Measurements from ENCODE around the gene ANKDD1A. TPM values are rescaled to one million over a fixed set of nuclear protein-coding genes. Genes with fewer than 3 reads are reported as not detected.
A peak's percentile ranks its signal among the peaks of the same experiment; 100 is the strongest.

Gene ANKDD1A
- total RNA-seq, 1 donor from 2014 or later: 6.8 TPM

- no peak for DNase-seq
- peaks cover 11% of the 10 kb centered on the region for H3K4me1 Mint-ChIP-seq (ENCODE audit: low read depth, unreplicated experiment)
- no peak for TF ChIP-seq CTCF (IDR thresholded peaks at IDR 0.05; ENCODE audit: partially characterized antibody, unreplicated experiment)
- no peaks in the 10 kb centered on the region for H3K27me3 Mint-ChIP-seq (ENCODE audit: unreplicated experiment)
- peak overlapping the region; percentile 52 for H3K27ac Mint-ChIP-seq (ENCODE audit: unreplicated experiment)
- no peaks in the 10 kb centered on the region for H3K36me3 Mint-ChIP-seq (ENCODE audit: unreplicated experiment)
- no peaks in the 10 kb centered on the region for H3K9me3 Mint-ChIP-seq (ENCODE audit: unreplicated experiment)
- peak overlapping the region; percentile 69 for H3K4me3 Mint-ChIP-seq (ENCODE audit: unreplicated experiment)
Observed at GRCh38 chr15:64894395-64895056, 17.2 kb upstream of the ANKDD1A start.

- TF ChIP-seq CTCF (IDR thresholded peaks at IDR 0.05; ENCODE audit: partially characterized antibody, unreplicated experiment): no peak
- H3K4me3 Mint-ChIP-seq (ENCODE audit: unreplicated experiment): no peak overlapping the region
- H3K27ac Mint-ChIP-seq (ENCODE audit: unreplicated experiment): no peak overlapping the region
- no peak for DNase-seq
- H3K9me3 Mint-ChIP-seq (ENCODE audit: unreplicated experiment): no peaks in the 10 kb centered on the region
- H3K36me3 Mint-ChIP-seq (ENCODE audit: unreplicated experiment): no peaks in the 10 kb centered on the region
- no peaks in the 10 kb centered on the region for H3K27me3 Mint-ChIP-seq (ENCODE audit: unreplicated experiment)
- H3K4me1 Mint-ChIP-seq (ENCODE audit: low read depth, unreplicated experiment): peaks cover 11% of the 10 kb centered on the region
Observed at GRCh38 chr15:64895285-64896065, 16.2 kb upstream of the ANKDD1A start.

GRCh38 chr15:64896371-64897069 lies 15.2 kb upstream of the ANKDD1A start:
- DNase-seq: no peak
- peaks cover 11% of the 10 kb centered on the region for H3K4me1 Mint-ChIP-seq (ENCODE audit: low read depth, unreplicated experiment)
- H3K9me3 Mint-ChIP-seq (ENCODE audit: unreplicated experiment): peaks cover 2% of the 10 kb centered on the region
- H3K36me3 Mint-ChIP-seq (ENCODE audit: unreplicated experiment): peaks cover 7% of the 10 kb centered on the region
- no peak overlapping the region for H3K4me3 Mint-ChIP-seq (ENCODE audit: unreplicated experiment)
- no peaks in the 10 kb centered on the region for H3K27me3 Mint-ChIP-seq (ENCODE audit: unreplicated experiment)
- no peak for TF ChIP-seq CTCF (IDR thresholded peaks at IDR 0.05; ENCODE audit: partially characterized antibody, unreplicated experiment)
- H3K27ac Mint-ChIP-seq (ENCODE audit: unreplicated experiment): no peak overlapping the region

- H3K27ac Mint-ChIP-seq (ENCODE audit: unreplicated experiment): no peak overlapping the region
- no peak overlapping the region for H3K4me3 Mint-ChIP-seq (ENCODE audit: unreplicated experiment)
- no peaks in the 10 kb centered on the region for H3K27me3 Mint-ChIP-seq (ENCODE audit: unreplicated experiment)
- no peak for DNase-seq
- peaks cover 11% of the 10 kb centered on the region for H3K4me1 Mint-ChIP-seq (ENCODE audit: low read depth, unreplicated experiment)
- H3K36me3 Mint-ChIP-seq (ENCODE audit: unreplicated experiment): peaks cover 7% of the 10 kb centered on the region
- peaks cover 2% of the 10 kb centered on the region for H3K9me3 Mint-ChIP-seq (ENCODE audit: unreplicated experiment)
- TF ChIP-seq CTCF (IDR thresholded peaks at IDR 0.05; ENCODE audit: partially characterized antibody, unreplicated experiment): no peak
Observed at GRCh38 chr15:64897345-64897985, 14.2 kb upstream of the ANKDD1A start.

Measured in glutamatergic neuron (in vitro differentiated cells).